HG03442 (cell line): Measurements from ENCODE around the gene ADAM19.
"Not testable (repeated sequence)": the region's sequence is repeated elsewhere in the genome, so short reads cannot be mapped to it uniquely, and the experiment has no call there.

Experiments used
- ATAC-seq: cut with Tn5 transposase; IDR thresholded peaks from one replicate; pipeline ENCODE4 v1.9.1; 2021; ENCODE audit warnings: mild to moderate bottlenecking, moderate library complexity; ENCODE audit not compliant: unreplicated experiment

The ADAM19 gene

GRCh38 chr5:157431544-157432200 lies 143.9 kb downstream of the ADAM19 start:
- ATAC-seq, result peak; percentile 79

GRCh38 chr5:157429920-157430319 lies 145.7 kb downstream of the ADAM19 start:
- ATAC-seq, result not testable (repeated sequence)
